Measurements from ENCODE around the gene TMEM176A.
"Not testable (repeated sequence)": the region's sequence is repeated elsewhere in the genome, so short reads cannot be mapped to it uniquely, and the experiment has no call there.

- TF ChIP-seq FOXM1 (IDR thresholded peaks at IDR 0.05; ENCODE audit: borderline replicate concordance); HDGF (IDR thresholded peaks at IDR 0.05; ENCODE audit: borderline replicate concordance); L3MBTL2 (conservative IDR thresholded peaks at IDR 0.05); PKNOX1 (IDR thresholded peaks at IDR 0.05); ARNT (IDR thresholded peaks at IDR 0.05); FOXK2 (IDR thresholded peaks at IDR 0.05); SUZ12 (IDR thresholded peaks at IDR 0.05); TARDBP (IDR thresholded peaks at IDR 0.05); BHLHE40 (IDR thresholded peaks at IDR 0.05; ENCODE audit: borderline replicate concordance): not testable (repeated sequence)
These were observed 26.4 kb upstream of the TMEM176A start for GRCh38 chr7:150774131-150774530.
